Ishikawa (cell line): ENCODE measurements around the gene ZBTB47.
A peak's percentile ranks its signal among the peaks of the same experiment; 100 is the strongest.

Experiments
- CEBPB ChIP-seq: IDR thresholded peaks from 2 replicates; pipeline ENCODE4 v1.6.1; 2012
- CREB1 ChIP-seq: IDR thresholded peaks from 2 replicates; pipeline ENCODE4 v1.6.1; 2012; ENCODE audit warnings: low read depth
- EGR1 ChIP-seq: IDR thresholded peaks from 2 replicates; pipeline ENCODE4 v1.6.1; 2012
- EP300 ChIP-seq: IDR thresholded peaks from 2 replicates; pipeline ENCODE4 v1.6.1; 2012; ENCODE audit warnings: borderline replicate concordance
- FOXM1 ChIP-seq: IDR thresholded peaks from 2 replicates; pipeline ENCODE4 v1.6.1; 2012; ENCODE audit warnings: low read depth, borderline replicate concordance
- MAX ChIP-seq: IDR thresholded peaks from 2 replicates; pipeline ENCODE4 v1.6.1; 2012
- NFIC ChIP-seq: IDR thresholded peaks from 2 replicates; pipeline ENCODE4 v1.6.1; 2012
- RAD21 ChIP-seq: IDR thresholded peaks from 2 replicates; pipeline ENCODE4 v1.6.1; 2012; ENCODE audit warnings: low read depth
- REST ChIP-seq: IDR thresholded peaks from 2 replicates; pipeline ENCODE4 v1.6.1; 2012; ENCODE audit warnings: low read depth, mild to moderate bottlenecking
- TAF1 ChIP-seq: IDR thresholded peaks from 2 replicates; pipeline ENCODE4 v1.6.1; 2012; ENCODE audit warnings: low read depth, mild to moderate bottlenecking
- TCF12 ChIP-seq: IDR thresholded peaks from 2 replicates; pipeline ENCODE4 v1.6.1; 2012; ENCODE audit warnings: low read depth
- TEAD4 ChIP-seq: IDR thresholded peaks from 2 replicates; pipeline ENCODE4 v1.6.1; 2012
- USF1 ChIP-seq: IDR thresholded peaks from 2 replicates; pipeline ENCODE4 v1.6.1; 2012
- YY1 ChIP-seq: IDR thresholded peaks from 2 replicates; pipeline ENCODE4 v1.6.1; 2012; ENCODE audit warnings: low read depth
- ZBTB7A ChIP-seq: IDR thresholded peaks from 2 replicates; pipeline ENCODE4 v1.6.1; 2012; ENCODE audit warnings: low read depth

ZBTB47 gene

GRCh38 chr3:42653560-42654330, at the start of gene ZBTB47:
Gene ZBTB47 (plus strand): TSS chr3:42653697. CDS start chr3:42658356, 4,659 bp downstream.
- no peak for TF ChIP-seq CEBPB
- no peak for TF ChIP-seq REST
- no peak for TF ChIP-seq FOXM1
- TF ChIP-seq TAF1: no peak; the same call in none of the 2 replicates
- no peak; the same call in 1 of the 2 replicates for TF ChIP-seq ZBTB7A
- TF ChIP-seq EGR1: no peak
- no peak for TF ChIP-seq CREB1
- TF ChIP-seq YY1: no peak
- no peak for TF ChIP-seq RAD21
- TF ChIP-seq MAX: peak; percentile 48
- TF ChIP-seq EP300: no peak
- peak; percentile 49; the same call in 1 of the 2 replicates for TF ChIP-seq TEAD4
- TF ChIP-seq TCF12: no peak
- TF ChIP-seq USF1: no peak
- TF ChIP-seq NFIC: peak; percentile 59

- TF ChIP-seq CREB1 (no peak), YY1 (no peak), FOXM1 (no peak), NFIC (no peak), TEAD4 (no peak), EP300 (no peak), ZBTB7A (no peak), MAX (no peak), USF1 (no peak), TCF12 (no peak), RAD21 (no peak)
Measured at GRCh38 chr3:42605546-42606173, 47.8 kb upstream of the ZBTB47 start.

GRCh38 chr3:42608581-42608980, 44.9 kb upstream of the ZBTB47 start:
- TF ChIP-seq ZBTB7A (no peak), YY1 (no peak), CEBPB (no peak), TCF12 (no peak), TEAD4 (no peak), TAF1 (no peak), EP300 (no peak), USF1 (no peak), NFIC (no peak), CREB1 (no peak)

- TF ChIP-seq NFIC: no peak
- no peak for TF ChIP-seq USF1
- no peak for TF ChIP-seq TEAD4
- TF ChIP-seq CEBPB: no peak
- TF ChIP-seq RAD21: no peak
- TF ChIP-seq TAF1: no peak
- no peak for TF ChIP-seq MAX
- no peak for TF ChIP-seq EP300
- no peak for TF ChIP-seq FOXM1
- TF ChIP-seq ZBTB7A: no peak
- TF ChIP-seq REST: no peak
- no peak for TF ChIP-seq CREB1
- TF ChIP-seq EGR1: no peak
- TF ChIP-seq TCF12: no peak
- no peak for TF ChIP-seq YY1
Measured at GRCh38 chr3:42610976-42611375, 42.5 kb upstream of the ZBTB47 start.
